A673 (cell line): ENCODE results near the gene CSNK1G3. TPM values are rescaled to one million over a fixed set of nuclear protein-coding genes. Genes with fewer than 3 reads are reported as not detected.

Experiments
- BruUV-seq: library from RNA; stranded (reverse); fragments of 400-500 nt; replicated peaks from 2 replicates; lab custom pipeline; 2021; lab: Mats Ljungman, UMichigan
- CTCF ChIA-PET: fragments of 300-600 bp; sonication (Branson Sonifier 250); formaldehyde crosslinking; loops from one replicate; lab custom pipeline; 2022; ENCODE audit warnings: antibody characterized with exemption; lab: Charles Lee
- POLR2A ChIA-PET: fragments of 300-600 bp; sonication (Branson Sonifier 250); formaldehyde crosslinking; loops from one replicate; lab custom pipeline; 2022; ENCODE audit warnings: antibody characterized with exemption; ENCODE audit not compliant: low non-redundant PET; lab: Charles Lee
- DNase-seq: peaks from one replicate; pipeline ENCODE4 v3.0.0-alpha.2; 2015; ENCODE audit warnings: low spot score
- H3K27ac ChIP-seq: fragments of 200-600 bp; sonication (generic); 2 replicates; pipeline ENCODE4 v1.5.1; 2016; ENCODE audit warnings: mixed run types, low read depth, mild to moderate bottlenecking, mixed read lengths, antibody characterized with exemption, low read length; ENCODE audit not compliant: poor library complexity, severe bottlenecking
- H3K27me3 ChIP-seq: fragments of 200-600 bp; sonication (generic); replicated peaks from 2 replicates; pipeline ENCODE4 v1.6.1; 2017; ENCODE audit warnings: mixed run types, low read depth, mild to moderate bottlenecking, mixed read lengths, antibody characterized with exemption, low read length; ENCODE audit not compliant: insufficient read depth, poor library complexity
- H3K36me3 ChIP-seq: fragments of 200-600 bp; sonication (generic); 2 replicates; pipeline ENCODE4 v1.6.1; 2016; ENCODE audit warnings: mixed run types, mild to moderate bottlenecking, mixed read lengths, antibody characterized with exemption, low read length; ENCODE audit not compliant: insufficient read depth, poor library complexity, severe bottlenecking
- H3K4me1 ChIP-seq: fragments of 200-600 bp; sonication (generic); 2 replicates; pipeline ENCODE4 v1.6.1; 2017; ENCODE audit warnings: mixed run types, mild to moderate bottlenecking, mixed read lengths, antibody characterized with exemption, low read length; ENCODE audit not compliant: insufficient read depth, poor library complexity, severe bottlenecking
- H3K4me3 ChIP-seq: fragments of 200-600 bp; sonication (generic); 2 replicates; pipeline ENCODE4 v1.5.1; 2016; ENCODE audit warnings: low read depth, mixed run types, mild to moderate bottlenecking, mixed read lengths, low read length; ENCODE audit not compliant: poor library complexity, severe bottlenecking
- H3K9me3 ChIP-seq: fragments of 200-600 bp; sonication (generic); 2 replicates; pipeline ENCODE4 v1.6.1; 2016; ENCODE audit warnings: mixed run types, low read depth, mild to moderate bottlenecking, mixed read lengths, antibody characterized with exemption, low read length; ENCODE audit not compliant: poor library complexity, severe bottlenecking
- CTCF ChIP-seq: fragments of 300-800, 200-600 bp; sonication (generic); conservative IDR thresholded peaks from 2 replicates; pipeline ENCODE4 v1.5.1; 2017; ENCODE audit warnings: low read depth, mild to moderate bottlenecking, antibody characterized with exemption, low read length, moderate library complexity, mixed read lengths
- EZH2 ChIP-seq: fragments of 200-600 bp; sonication (generic); IDR thresholded peaks from 2 replicates; pipeline ENCODE4 v1.6.1; 2017; ENCODE audit warnings: borderline replicate concordance, low read depth, mild to moderate bottlenecking, mixed read lengths, antibody characterized with exemption, low read length; ENCODE audit not compliant: poor library complexity, severe bottlenecking
- intact Hi-C: fragments of 100-400 bp; cut with micrococcal nuclease; formaldehyde crosslinking; loops from one replicate; pipeline ENCODE4 v1.10.0; 2022; ENCODE audit not compliant: unreplicated experiment
- total RNA-seq: library from RNA; stranded (reverse); gene quantifications from 2 replicates; pipeline ENCODE4 v1.2.3, GENCODE V29; 2021

The CSNK1G3 gene
- total RNA-seq, 1 experiment from 2014 or later = 42.1 TPM

- DNase-seq = no peak
- TF ChIP-seq CTCF (no peak), EZH2 (no peak)
- no peak overlapping the region for H3K4me3 ChIP-seq
- H3K9me3 ChIP-seq = no peaks in the 10 kb centered on the region
- no peaks in the 10 kb centered on the region for H3K27me3 ChIP-seq
- CTCF ChIA-PET = no interaction called here
- intact Hi-C loops = no loop called here
- no peak overlapping the region for H3K27ac ChIP-seq
- BruUV-seq = no TSS peak
- H3K4me1 ChIP-seq = peaks cover 16% of the 10 kb centered on the region
- no peaks in the 10 kb centered on the region for H3K36me3 ChIP-seq
- POLR2A ChIA-PET = no interaction called here
Observed at GRCh38 chr5:123515904-123516303, 3.9 kb downstream of the CSNK1G3 start.

- intact Hi-C loops = no loop called here
- H3K27ac ChIP-seq = no peak overlapping the region
- no TSS peak for BruUV-seq
Observed at GRCh38 chr5:123517476-123517875, 5.5 kb downstream of the CSNK1G3 start.

GRCh38 chr5:123518111-123518510 lies 6.1 kb downstream of the CSNK1G3 start:
- H3K27me3 ChIP-seq = no peaks in the 10 kb centered on the region
- no peak overlapping the region for H3K4me3 ChIP-seq
- H3K27ac ChIP-seq = no peak overlapping the region
- intact Hi-C loops = no loop called here
- H3K4me1 ChIP-seq = peaks cover 16% of the 10 kb centered on the region
- DNase-seq = no peak
- H3K9me3 ChIP-seq = no peaks in the 10 kb centered on the region
- no TSS peak for BruUV-seq
- CTCF ChIA-PET = no interaction called here
- TF ChIP-seq CTCF (no peak), EZH2 (no peak)
- POLR2A ChIA-PET = no interaction called here
- H3K36me3 ChIP-seq = no peaks in the 10 kb centered on the region

More at GRCh38 chr5:123517476-123517875, 5.5 kb downstream of the CSNK1G3 start:
- Histone ChIP-seq H3K27me3 (no peaks in the 10 kb centered on the region), H3K36me3 (no peaks in the 10 kb centered on the region), H3K4me3 (no peak overlapping the region), H3K4me1 (peaks cover 16% of the 10 kb centered on the region), H3K9me3 (no peaks in the 10 kb centered on the region)
- POLR2A ChIA-PET = no interaction called here
- CTCF ChIA-PET = no interaction called here
- no peak for TF ChIP-seq CTCF
- TF ChIP-seq EZH2 = no peak
- DNase-seq = no peak
